ENCODE data around the gene PURA.
"Not testable (repeated sequence)": the region's sequence is repeated elsewhere in the genome, so short reads cannot be mapped to it uniquely, and the experiment has no call there.

PURA gene

GRCh38 chr5:140141241-140141640, 27.3 kb downstream of the PURA start:
- DNase-seq: no peak

GRCh38 chr5:140142246-140142645, 28.3 kb downstream of the PURA start:
- no peak for DNase-seq

GRCh38 chr5:140142856-140143255, 28.9 kb downstream of the PURA start:
- DNase-seq: no peak

DNA sequence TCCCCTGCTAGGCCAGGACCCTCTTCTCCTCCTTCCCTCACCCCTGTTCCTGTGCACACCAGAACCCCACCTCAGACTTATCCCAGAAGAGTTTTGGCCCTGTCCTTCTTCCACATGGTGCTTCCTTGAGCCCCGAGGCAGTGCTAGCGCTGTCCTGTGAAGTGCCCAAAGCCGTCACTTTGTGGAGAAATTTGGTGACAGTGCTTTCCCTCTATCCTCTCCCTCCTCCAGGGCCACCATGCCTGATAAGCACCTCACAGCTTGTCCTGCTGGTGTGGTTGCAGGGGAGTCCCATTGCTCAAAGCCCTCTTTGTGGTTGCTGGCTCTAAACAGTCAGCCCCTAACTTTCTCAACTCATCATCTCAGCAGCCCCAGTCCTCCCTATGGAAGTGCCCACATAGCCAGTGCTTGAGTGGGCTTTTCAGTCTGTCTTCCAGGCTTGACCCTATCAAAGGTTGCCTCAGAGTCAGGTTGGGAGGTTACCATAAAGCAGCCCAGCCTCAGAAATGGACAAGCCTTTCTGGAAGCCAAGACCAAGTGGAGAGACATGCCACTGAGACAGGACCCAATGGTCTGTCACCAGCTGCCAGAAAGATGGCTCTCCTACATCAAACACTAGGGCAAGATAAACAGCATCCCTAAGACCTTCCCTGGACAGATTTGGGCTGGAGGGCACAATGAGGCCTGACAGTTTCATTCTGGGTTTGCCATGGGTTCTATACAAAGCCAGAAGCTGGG, 29.8 kb downstream of the PURA start:
- DNase-seq: no peak

- DNase-seq: no peak
These were observed 31.3 kb downstream of the PURA start for GRCh38 chr5:140145256-140145655.

- DNase-seq: no peak
These were observed 32.1 kb downstream of the PURA start for GRCh38 chr5:140145818-140146522.

GRCh38 chr5:140146523-140146842, 32.6 kb downstream of the PURA start:
- no peak for DNase-seq

DNA sequence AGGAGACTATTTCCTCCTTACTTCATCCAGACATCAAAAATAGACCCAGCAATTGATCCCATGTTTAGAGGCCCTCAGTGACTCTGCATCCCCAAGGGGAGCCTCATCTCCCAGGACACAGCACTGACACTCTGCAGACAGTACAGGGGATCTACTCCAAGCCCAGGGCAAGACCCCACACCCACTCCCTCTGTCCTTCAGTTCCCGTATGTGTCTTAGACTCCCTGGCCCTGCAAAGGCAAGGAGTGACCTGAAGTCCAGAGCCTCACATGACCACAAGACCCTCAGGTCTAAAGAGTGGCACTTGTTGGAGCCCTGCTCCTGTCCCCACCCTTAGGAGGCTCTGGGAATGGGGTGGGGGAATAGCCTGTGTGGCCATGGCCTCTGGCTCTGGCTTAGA, 33.6 kb downstream of the PURA start:
- DNase-seq: no peak

- no peak for DNase-seq
These were observed 34.6 kb downstream of the PURA start for GRCh38 chr5:140148508-140148907.

GRCh38 chr5:140150201-140150600, 36.3 kb downstream of the PURA start:
- no peak for DNase-seq

GRCh38 chr5:140151144-140152021, 37.5 kb downstream of the PURA start:
- no peak for DNase-seq

DNA sequence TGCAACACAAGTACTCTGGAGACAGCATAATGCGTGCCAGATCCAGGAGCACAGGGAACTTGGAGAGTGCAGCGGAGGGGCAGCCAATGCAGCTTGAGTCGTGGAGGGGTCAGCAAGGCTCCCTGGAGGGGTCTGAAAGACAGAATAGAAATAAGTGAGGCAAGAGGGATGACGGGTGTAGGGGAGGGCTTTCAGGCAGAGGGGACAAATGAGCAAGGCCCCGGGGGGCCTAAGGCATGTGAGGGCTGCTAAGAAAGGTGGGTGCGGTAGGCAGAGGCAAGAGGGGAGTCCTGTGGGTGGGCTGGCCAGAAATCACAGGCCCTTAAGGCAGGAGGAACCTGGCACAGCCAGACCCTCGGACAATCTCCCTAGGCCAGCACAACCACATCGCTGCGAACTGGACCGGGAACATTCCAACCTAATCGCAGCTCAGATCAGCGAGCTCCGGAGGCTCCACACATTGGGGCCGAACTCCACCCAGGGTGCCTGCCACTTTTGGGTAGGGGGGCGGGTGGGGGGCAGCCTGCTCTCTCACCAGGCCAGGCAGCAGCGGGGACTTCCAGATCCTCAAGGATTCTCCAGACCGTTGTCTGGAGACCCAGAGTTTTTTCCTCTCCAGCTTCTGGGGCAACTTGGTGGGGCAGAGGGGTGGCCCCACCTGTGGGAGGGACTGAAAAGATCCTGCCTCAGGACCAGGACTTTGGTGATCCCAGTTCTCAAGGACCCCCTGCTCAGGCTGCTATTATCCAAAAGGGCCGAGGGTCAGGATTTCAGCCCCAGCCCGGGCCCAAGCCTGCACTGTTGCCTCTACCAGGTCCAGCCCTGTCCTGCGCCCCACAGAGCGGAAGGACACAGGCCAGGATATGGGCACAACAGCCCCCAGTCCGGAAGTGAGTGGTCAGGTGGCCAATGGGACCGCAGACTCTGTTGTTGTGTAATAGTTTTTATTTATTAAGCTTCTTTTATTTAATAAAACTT, 38.4 kb downstream of the PURA start:
- DNase-seq: no peak

DNA sequence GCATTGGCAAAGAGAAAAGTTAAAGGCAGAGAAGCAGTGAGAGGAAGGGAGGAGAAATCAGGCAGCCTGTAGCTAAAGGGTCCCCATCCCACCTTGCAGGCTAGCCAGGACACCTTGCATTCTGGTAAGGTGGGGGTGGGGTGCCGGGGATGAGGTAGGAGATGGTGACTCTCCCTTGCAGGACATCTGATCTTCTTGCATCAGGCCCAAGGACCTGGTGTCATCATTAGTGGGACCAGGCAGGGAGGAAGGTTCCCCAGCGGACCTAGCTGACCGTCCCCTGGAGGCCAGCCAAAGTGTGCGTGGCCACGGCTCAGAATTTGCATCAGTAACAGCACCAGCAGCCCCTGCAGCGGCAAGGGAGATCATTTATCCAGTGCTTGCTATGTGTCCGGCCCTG, 39.3 kb downstream of the PURA start:
- no peak for DNase-seq

- DNase-seq: no peak
These were observed 40.0 kb downstream of the PURA start for GRCh38 chr5:140153905-140154304.

DNA sequence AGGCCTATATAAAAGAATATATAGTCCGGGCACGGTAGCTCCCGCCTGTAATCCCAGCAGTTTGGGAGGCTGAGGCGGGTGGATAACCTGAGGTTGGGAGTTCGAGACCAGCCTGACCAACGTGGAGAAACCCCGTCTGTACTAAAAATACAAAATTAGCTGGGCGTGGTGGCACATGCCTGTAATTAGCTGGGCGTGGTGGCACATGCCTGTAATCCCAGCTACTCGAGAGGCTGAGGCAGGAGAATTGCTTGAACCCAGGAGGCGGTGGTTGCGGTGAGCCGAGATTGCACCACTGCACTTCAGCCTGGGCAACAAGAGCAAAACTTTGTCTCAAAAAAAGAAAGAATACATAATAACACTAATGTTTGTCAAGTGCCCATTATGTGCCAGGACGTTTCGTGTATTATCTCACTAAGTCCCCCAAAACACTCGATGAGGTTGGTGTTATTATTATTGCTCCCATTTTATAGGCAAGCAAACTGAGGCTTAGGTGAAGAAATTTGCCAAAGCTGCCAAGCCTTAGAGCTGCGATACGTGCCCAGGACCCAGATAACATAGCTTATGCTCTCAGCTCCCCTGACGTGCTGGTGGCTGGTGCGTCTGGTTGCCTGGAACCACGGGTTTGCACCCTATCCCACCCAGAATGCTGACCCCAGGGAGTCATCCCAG, 40.9 kb downstream of the PURA start:
- DNase-seq: not testable (repeated sequence)

DNA sequence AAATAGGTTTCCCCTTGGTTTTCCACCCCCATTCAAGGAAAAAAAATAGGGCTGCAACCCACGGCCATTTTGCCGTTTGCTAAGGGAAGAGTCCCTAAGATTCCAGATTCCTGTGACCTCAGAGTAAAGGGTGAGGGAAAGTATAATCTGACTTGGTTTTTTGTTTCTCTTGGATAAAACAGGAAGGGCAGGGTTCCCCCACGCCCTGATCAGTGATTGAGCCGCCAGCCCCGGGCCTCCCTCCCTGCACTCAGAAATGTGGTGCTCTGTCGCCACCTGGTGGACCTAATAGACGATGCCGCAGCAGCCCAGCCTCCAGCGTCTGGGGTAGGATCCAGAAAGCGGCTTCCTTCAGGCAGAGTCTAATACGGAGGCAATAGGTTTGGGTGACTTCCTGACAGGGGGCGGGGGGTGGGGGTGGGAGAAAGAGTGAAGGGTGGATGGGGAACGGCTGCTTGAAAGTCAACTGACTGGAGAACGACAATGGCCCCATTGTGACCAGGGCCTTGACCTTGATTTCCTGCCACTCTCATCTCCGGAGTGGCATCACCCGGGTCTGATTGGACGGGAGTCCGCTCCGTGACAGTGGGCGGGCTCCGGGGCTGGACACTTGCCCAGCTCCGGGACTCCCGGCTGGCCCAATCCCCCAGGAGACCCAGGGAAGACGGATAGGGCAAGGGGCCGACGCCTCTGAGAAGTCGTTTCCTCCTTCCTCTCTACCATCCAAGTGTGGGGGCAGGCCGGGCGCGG, 43.3 kb downstream of the PURA start:
- DNase-seq: peak; percentile 58

DNA sequence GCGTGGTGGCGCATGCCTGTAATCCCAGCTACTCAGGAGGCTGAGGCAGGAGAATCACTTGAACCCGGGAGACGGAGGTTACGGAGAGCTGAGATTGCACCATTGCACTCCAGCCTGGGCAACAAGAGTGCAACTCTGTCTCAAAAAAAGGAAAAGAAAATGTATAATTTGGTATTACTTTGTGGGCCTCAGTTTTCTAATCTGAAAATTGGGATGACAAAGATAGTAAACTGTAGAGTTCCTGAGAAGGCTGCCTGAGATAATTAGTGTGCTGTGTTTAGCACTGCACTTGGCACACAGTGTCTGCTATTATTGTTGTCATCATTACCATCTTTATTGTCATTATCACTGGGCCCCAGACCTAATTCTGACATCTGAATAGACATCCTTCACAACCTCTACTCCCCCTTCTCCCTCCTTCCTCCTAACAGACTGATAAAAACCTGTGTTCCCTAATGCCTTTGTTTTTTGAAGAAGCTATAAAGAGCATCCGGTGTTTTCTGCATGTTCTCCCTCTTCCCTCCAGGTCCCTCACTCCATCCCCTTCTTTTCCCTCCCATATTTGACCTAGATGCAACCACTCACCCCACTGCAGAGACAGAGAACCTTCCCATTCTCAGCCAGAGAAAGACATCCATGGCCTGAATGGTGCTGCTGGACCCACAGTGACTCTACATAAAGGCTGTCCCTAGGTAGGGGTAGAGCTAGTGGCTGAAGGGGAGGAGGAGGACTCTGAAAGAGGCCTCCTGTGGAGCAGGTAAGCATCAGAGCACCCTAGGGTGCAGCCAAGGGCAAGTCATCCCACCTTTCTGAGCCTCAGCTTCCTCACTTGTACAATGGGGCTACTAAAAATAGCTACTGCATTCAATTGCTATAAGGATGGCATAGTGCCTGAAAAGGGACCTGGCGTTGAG, 45.4 kb downstream of the PURA start:
- DNase-seq: no peak

- no peak for DNase-seq
These were observed 48.4 kb downstream of the PURA start for GRCh38 chr5:140162275-140162674.

DNA sequence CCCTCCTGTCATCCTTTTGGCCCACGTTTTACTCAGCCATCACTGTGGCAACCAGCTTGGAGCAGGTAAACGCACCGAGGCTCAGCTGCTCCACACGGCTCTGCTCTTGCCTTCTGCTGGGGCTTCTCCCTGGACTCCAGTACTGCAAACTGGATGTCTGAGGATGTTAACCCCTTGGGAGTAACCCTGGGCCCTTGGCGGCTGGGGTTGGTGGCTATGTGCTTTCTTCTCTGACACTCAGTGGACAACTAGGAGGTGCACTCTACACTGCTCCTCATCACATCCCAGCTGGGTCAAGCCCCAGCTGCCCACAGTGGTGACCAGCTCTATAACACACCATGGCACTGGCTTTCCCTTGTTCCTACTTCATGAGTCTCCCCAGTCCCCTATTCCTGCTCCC, 48.9 kb downstream of the PURA start:
- DNase-seq: no peak
